ENCODE measurements around the gene CCN6. TPM values are rescaled to one million over a fixed set of nuclear protein-coding genes. Genes with fewer than 3 reads are reported as not detected.

Gene CCN6
- polyA plus RNA-seq, 1 donor from 2014 or later = not detected

GRCh38 chr6:112005013-112005371, 48.9 kb upstream of the CCN6 start:
- H3K4me2 ChIP-seq (ENCODE audit: low read length) = no peak overlapping the region
- no peak overlapping the region for H3K27ac ChIP-seq (ENCODE audit: low read length)
- H3K27me3 ChIP-seq (ENCODE audit: insufficient read depth, low read depth, low read length) = no peaks in the 10 kb centered on the region
- no peaks in the 10 kb centered on the region for H3K9me3 ChIP-seq (ENCODE audit: low read length)
- H4K20me1 ChIP-seq (ENCODE audit: insufficient read depth) = no peaks in the 10 kb centered on the region
- no peak overlapping the region for H3K4me3 ChIP-seq (ENCODE audit: low read length)
- TF ChIP-seq MXI1 (conservative IDR thresholded peaks at IDR 0.05; ENCODE audit: poor library complexity, severe bottlenecking) = no peak
- no peak for TF ChIP-seq RAD21 (conservative IDR thresholded peaks at IDR 0.05)
- TF ChIP-seq POLR2AphosphoS5 (IDR thresholded peaks at IDR 0.05) = no peak
- no peak for TF ChIP-seq EP300 (conservative IDR thresholded peaks at IDR 0.05; ENCODE audit: poor library complexity, severe bottlenecking)
- TF ChIP-seq SMC3 (conservative IDR thresholded peaks at IDR 0.05; ENCODE audit: poor library complexity) = no peak
- TF ChIP-seq EZH2 (IDR thresholded peaks at IDR 0.05; ENCODE audit: borderline replicate concordance, insufficient read depth, low read length, poor library complexity, severe bottlenecking) = no peak
- TF ChIP-seq, protein P1, sequence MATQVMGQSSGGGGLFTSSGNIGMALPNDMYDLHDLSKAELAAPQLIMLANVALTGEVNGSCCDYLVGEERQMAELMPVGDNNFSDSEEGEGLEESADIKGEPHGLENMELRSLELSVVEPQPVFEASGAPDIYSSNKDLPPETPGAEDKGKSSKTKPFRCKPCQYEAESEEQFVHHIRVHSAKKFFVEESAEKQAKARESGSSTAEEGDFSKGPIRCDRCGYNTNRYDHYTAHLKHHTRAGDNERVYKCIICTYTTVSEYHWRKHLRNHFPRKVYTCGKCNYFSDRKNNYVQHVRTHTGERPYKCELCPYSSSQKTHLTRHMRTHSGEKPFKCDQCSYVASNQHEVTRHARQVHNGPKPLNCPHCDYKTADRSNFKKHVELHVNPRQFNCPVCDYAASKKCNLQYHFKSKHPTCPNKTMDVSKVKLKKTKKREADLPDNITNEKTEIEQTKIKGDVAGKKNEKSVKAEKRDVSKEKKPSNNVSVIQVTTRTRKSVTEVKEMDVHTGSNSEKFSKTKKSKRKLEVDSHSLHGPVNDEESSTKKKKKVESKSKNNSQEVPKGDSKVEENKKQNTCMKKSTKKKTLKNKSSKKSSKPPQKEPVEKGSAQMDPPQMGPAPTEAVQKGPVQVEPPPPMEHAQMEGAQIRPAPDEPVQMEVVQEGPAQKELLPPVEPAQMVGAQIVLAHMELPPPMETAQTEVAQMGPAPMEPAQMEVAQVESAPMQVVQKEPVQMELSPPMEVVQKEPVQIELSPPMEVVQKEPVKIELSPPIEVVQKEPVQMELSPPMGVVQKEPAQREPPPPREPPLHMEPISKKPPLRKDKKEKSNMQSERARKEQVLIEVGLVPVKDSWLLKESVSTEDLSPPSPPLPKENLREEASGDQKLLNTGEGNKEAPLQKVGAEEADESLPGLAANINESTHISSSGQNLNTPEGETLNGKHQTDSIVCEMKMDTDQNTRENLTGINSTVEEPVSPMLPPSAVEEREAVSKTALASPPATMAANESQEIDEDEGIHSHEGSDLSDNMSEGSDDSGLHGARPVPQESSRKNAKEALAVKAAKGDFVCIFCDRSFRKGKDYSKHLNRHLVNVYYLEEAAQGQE (IDR thresholded peaks at IDR 0.05; ENCODE audit: borderline replicate concordance) = no peak
- no peak overlapping the region for H3K9ac ChIP-seq (ENCODE audit: low read length)
- H3K36me3 ChIP-seq (ENCODE audit: insufficient read depth, low read length) = no peaks in the 10 kb centered on the region
- H2AFZ ChIP-seq (ENCODE audit: low read depth, low read length) = no peak overlapping the region
- H3K9me2 ChIP-seq (ENCODE audit: insufficient read depth, low read length) = no peaks in the 10 kb centered on the region
- H3F3A ChIP-seq (ENCODE audit: insufficient read depth, low read length, poor library complexity, severe bottlenecking) = no peaks in the 10 kb centered on the region
- no peaks in the 10 kb centered on the region for H3K79me2 ChIP-seq (replicated peaks; ENCODE audit: insufficient read depth, low read length)

DNA sequence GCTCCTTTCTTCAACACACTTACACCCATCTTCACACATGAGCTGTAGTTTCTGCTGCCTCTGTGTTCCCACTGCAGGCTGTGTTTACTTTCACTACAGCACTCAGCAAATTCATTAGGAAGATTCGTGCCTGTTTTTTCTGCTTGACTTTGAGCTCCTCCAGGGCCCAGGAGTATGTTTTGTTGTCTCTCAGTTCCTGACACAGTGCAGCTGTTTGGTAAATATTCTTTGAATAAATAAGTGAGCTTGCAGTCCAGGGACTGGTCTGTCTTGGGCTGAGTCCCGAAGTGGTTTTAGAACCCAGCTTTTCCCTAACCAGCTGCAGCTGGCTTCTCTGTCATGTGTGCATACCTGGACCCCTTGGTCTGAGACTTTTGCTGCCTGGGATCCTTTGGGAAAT, 46.6 kb upstream of the CCN6 start:
- TF ChIP-seq MXI1 (conservative IDR thresholded peaks at IDR 0.05; ENCODE audit: poor library complexity, severe bottlenecking) (no peak), EZH2 (IDR thresholded peaks at IDR 0.05; ENCODE audit: borderline replicate concordance, insufficient read depth, low read length, poor library complexity, severe bottlenecking) (no peak), CTCF (IDR thresholded peaks at IDR 0.05; ENCODE audit: poor library complexity, severe bottlenecking) (no peak), POLR2AphosphoS5 (IDR thresholded peaks at IDR 0.05) (no peak), EP300 (conservative IDR thresholded peaks at IDR 0.05; ENCODE audit: poor library complexity, severe bottlenecking) (no peak), TAF1 (IDR thresholded peaks at IDR 0.05; ENCODE audit: low read depth) (no peak), SMC3 (conservative IDR thresholded peaks at IDR 0.05; ENCODE audit: poor library complexity) (no peak), RAD21 (conservative IDR thresholded peaks at IDR 0.05) (no peak)
- TF ChIP-seq, protein P1 (IDR thresholded peaks at IDR 0.05; ENCODE audit: borderline replicate concordance) = no peak
- no peak overlapping the region for H3K4me3 ChIP-seq (ENCODE audit: low read length)
- no peaks in the 10 kb centered on the region for H3K79me2 ChIP-seq (replicated peaks; ENCODE audit: insufficient read depth, low read length)
- H3K4me2 ChIP-seq (ENCODE audit: low read length) = no peak overlapping the region
- no peaks in the 10 kb centered on the region for H3K9me2 ChIP-seq (ENCODE audit: insufficient read depth, low read length)
- no peaks in the 10 kb centered on the region for H3K36me3 ChIP-seq (ENCODE audit: insufficient read depth, low read length)
- no peak overlapping the region for H2AFZ ChIP-seq (ENCODE audit: low read depth, low read length)
- no peak overlapping the region for H3K27ac ChIP-seq (ENCODE audit: low read length)
- H4K20me1 ChIP-seq (ENCODE audit: insufficient read depth) = no peaks in the 10 kb centered on the region
- H3K9me3 ChIP-seq (ENCODE audit: low read length) = no peaks in the 10 kb centered on the region
- no peaks in the 10 kb centered on the region for H3K27me3 ChIP-seq (ENCODE audit: insufficient read depth, low read depth, low read length)
- H3K9ac ChIP-seq (ENCODE audit: low read length) = no peak overlapping the region
- H3F3A ChIP-seq (ENCODE audit: insufficient read depth, low read length, poor library complexity, severe bottlenecking) = no peaks in the 10 kb centered on the region

Measured in neural cell (in vitro differentiated cells).